ENCODE measurements around the gene MREG.

The MREG gene

GRCh38 chr2:215917953-215918620 is 95.3 kb downstream of the MREG start:
- no peak for DNase-seq (ENCODE audit: low spot score)
- ChIA-PET CTCF (interaction anchor here (0.7 kb wide), 1 partner anchor 124 kb away, joined by 3 read pairs; no protein-coding TSS in a partner anchor), POLR2A (ENCODE audit: low non-redundant PET) (no interaction called here)
- TF ChIP-seq, protein P1, sequence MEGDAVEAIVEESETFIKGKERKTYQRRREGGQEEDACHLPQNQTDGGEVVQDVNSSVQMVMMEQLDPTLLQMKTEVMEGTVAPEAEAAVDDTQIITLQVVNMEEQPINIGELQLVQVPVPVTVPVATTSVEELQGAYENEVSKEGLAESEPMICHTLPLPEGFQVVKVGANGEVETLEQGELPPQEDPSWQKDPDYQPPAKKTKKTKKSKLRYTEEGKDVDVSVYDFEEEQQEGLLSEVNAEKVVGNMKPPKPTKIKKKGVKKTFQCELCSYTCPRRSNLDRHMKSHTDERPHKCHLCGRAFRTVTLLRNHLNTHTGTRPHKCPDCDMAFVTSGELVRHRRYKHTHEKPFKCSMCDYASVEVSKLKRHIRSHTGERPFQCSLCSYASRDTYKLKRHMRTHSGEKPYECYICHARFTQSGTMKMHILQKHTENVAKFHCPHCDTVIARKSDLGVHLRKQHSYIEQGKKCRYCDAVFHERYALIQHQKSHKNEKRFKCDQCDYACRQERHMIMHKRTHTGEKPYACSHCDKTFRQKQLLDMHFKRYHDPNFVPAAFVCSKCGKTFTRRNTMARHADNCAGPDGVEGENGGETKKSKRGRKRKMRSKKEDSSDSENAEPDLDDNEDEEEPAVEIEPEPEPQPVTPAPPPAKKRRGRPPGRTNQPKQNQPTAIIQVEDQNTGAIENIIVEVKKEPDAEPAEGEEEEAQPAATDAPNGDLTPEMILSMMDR (conservative IDR thresholded peaks at IDR 0.05; ENCODE audit: low read depth), result no peak
- no peak overlapping the region for H3K27ac ChIP-seq

- POLR2A ChIA-PET (ENCODE audit: low non-redundant PET), result no interaction called here
- H3K27ac ChIP-seq, result no peak overlapping the region
- no peak for DNase-seq (ENCODE audit: low spot score)
- CTCF ChIA-PET, result interaction anchor here (0.6 kb wide), 1 partner anchor 17 kb away, joined by 4 read pairs; no protein-coding TSS in a partner anchor
- TF ChIP-seq, protein P1 (conservative IDR thresholded peaks at IDR 0.05; ENCODE audit: low read depth), result no peak
These were observed 97.9 kb downstream of the MREG start for GRCh38 chr2:215915441-215915840.

DNA sequence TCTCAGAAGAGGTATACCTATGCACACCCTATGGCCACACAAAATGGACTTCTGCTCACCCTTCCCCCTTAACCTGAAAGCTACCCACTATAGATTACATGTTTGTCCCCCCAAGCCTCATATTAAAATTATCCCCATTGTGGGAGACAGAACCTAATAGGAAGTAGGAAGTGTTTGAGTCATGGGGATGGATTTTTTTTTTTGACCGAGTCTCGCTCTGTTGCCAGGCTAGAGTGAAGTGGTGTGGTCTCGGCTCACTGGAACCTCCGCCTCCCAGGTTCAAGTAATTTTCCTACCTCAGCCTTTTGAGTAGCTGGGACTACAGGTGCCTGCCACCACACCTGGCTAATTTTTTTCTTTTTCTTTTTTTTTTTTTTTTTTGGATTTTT is 98.6 kb downstream of the MREG start:
- TF ChIP-seq, protein P1 (conservative IDR thresholded peaks at IDR 0.05; ENCODE audit: low read depth), result no peak
- H3K27ac ChIP-seq, result no peak overlapping the region
- ChIA-PET CTCF (interaction anchor here (0.6 kb wide), 2 partner anchors 39 to 225 kb away, joined by 4 to 5 read pairs; no protein-coding TSS in a partner anchor), POLR2A (ENCODE audit: low non-redundant PET) (no interaction called here)
- DNase-seq (ENCODE audit: low spot score), result no peak

DNA sequence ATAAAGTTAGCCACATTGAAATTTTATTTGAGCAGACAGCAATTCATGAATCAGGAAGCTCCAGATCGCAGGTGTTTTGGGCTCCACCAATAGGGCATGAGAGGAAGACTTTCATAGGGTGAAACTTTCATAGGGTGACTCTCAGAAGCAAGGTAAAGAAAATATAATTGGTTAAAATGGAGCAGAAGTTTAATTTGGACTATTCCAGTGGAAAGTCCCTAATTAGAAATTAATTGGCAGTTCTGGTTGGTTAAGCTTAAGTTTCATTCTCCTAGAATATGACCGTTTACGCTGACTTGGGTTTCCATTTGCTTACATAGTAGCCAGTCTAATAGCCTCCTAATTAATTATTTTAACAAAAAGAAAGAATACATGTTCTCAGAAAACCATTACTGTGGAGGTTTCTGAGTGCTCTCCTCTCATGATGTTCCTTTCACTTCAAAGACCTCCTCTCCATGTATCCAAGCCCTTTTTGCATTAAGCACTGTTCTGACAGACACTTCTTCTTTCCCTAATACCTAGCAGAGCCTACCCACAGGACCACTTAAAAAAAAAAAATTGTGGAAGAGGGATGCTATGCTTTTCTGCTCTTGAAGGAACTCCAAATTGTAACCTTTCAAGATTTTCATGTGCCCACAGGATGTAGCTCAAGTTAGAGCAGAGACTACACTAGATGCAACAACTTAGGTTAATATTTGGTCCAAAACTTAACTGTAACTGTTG is 99.1 kb downstream of the MREG start:
- ChIA-PET CTCF (interaction anchor here (0.6 kb wide), 3 partner anchors 19 to 226 kb away, joined by 3 to 5 read pairs (median 4); no protein-coding TSS in a partner anchor), POLR2A (ENCODE audit: low non-redundant PET) (interaction anchor here (0.5 kb wide), 1 partner anchor 28 kb away, joined by 3 read pairs; no protein-coding TSS in a partner anchor)
- no peak overlapping the region for H3K27ac ChIP-seq
- no peak for DNase-seq (ENCODE audit: low spot score)
- TF ChIP-seq, protein P1 (conservative IDR thresholded peaks at IDR 0.05; ENCODE audit: low read depth), result no peak

- DNase-seq (ENCODE audit: low spot score), result no peak
- TF ChIP-seq, protein P1 (conservative IDR thresholded peaks at IDR 0.05; ENCODE audit: low read depth), result no peak
- ChIA-PET CTCF (interaction anchor here (0.6 to 0.9 kb wide), 2 partner anchors 19 to 489 kb away, joined by 3 read pairs; no protein-coding TSS in a partner anchor), POLR2A (ENCODE audit: low non-redundant PET) (no interaction called here)
- no peak overlapping the region for H3K27ac ChIP-seq
These were observed 101.0 kb downstream of the MREG start for GRCh38 chr2:215912299-215912842.

DNA sequence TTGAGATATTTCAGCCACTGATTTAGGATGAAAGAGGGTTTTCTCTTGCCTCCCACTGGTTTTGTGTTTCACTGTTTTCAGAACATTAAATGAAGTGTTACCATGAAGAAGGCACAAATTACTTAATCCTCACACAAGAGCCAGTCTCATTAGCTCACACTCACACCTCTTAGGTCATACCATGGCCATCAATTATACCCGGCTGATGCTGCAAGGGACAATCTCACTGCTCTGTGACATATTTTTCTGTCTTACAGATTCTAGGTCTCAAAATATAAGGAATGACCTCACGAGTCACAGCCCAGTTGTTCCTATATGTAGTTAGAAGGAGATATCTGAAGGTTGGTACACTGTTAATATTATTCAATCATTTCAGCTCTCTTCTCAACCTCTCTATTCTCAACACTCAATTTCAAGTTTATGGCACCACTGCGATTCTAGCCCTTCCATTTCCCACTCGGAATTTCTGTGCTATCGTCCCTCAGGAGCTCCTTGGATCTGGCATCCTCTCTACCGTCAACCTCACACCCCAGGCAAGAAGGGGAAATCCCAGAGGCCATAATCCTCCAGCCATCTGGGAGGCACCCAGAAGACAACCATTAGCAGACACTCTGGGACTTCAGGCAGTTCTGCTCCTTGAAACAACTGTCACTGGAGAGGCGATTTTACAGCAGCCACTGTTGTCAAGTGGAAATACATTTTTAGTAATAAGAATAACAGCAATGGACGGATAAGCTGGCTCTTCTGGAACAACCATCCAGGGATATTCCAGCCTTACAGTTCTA is 101.9 kb downstream of the MREG start:
- TF ChIP-seq, protein P1 (conservative IDR thresholded peaks at IDR 0.05; ENCODE audit: low read depth), result no peak
- no peak overlapping the region for H3K27ac ChIP-seq
- DNase-seq (ENCODE audit: low spot score), result no peak
- ChIA-PET CTCF (interaction anchor here (0.7 kb wide), 1 partner anchor 38 kb away, joined by 4 read pairs; no protein-coding TSS in a partner anchor), POLR2A (ENCODE audit: low non-redundant PET) (no interaction called here)
